ENCODE results near the gene POLR1F. TPM values are rescaled to one million over a fixed set of nuclear protein-coding genes. Genes with fewer than 3 reads are reported as not detected.

Gene POLR1F
- total RNA-seq, 1 experiment from 2014 or later: 22.3 TPM

GRCh38 chr7:19648791-19649190, 60.0 kb downstream of the POLR1F start:
- CTCF ChIA-PET: no interaction called here
- POLR2A ChIA-PET: interaction anchor here (0.6 kb wide), 1 partner anchor 505 kb away, joined by 3 read pairs; no protein-coding TSS in a partner anchor
- H3K4me1 Mint-ChIP-seq: no peaks in the 10 kb centered on the region
- peaks cover 27% of the 10 kb centered on the region for H3K9me3 Mint-ChIP-seq
- no peak for TF ChIP-seq ZNF416 (CRISPR knock-in tag; IDR thresholded peaks at IDR 0.05)
- no peak for TF ChIP-seq ZNF138 (CRISPR knock-in tag; conservative IDR thresholded peaks at IDR 0.05)
- TF ChIP-seq ARID4B (CRISPR knock-in tag; IDR thresholded peaks at IDR 0.05; ENCODE audit: borderline replicate concordance): no peak
- TF ChIP-seq MLX (CRISPR knock-in tag; IDR thresholded peaks at IDR 0.05): no peak
- no peak for TF ChIP-seq GRHL2 (CRISPR knock-in tag; IDR thresholded peaks at IDR 0.05; ENCODE audit: insufficient replicate concordance, severe bottlenecking)
- TF ChIP-seq JAZF1 (CRISPR knock-in tag; IDR thresholded peaks at IDR 0.05): no peak
- no peak for TF ChIP-seq JUN (CRISPR knock-in tag; IDR thresholded peaks at IDR 0.05)
- no peak for TF ChIP-seq SP1 (CRISPR knock-in tag; conservative IDR thresholded peaks at IDR 0.05)
- TF ChIP-seq ATF2 (CRISPR knock-in tag; IDR thresholded peaks at IDR 0.05; ENCODE audit: borderline replicate concordance, low read depth): no peak
- TF ChIP-seq, protein P1, sequence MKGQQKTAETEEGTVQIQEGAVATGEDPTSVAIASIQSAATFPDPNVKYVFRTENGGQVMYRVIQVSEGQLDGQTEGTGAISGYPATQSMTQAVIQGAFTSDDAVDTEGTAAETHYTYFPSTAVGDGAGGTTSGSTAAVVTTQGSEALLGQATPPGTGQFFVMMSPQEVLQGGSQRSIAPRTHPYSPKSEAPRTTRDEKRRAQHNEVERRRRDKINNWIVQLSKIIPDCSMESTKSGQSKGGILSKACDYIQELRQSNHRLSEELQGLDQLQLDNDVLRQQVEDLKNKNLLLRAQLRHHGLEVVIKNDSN (CRISPR knock-in tag; IDR thresholded peaks at IDR 0.05): no peak
- TF ChIP-seq, protein P2, sequence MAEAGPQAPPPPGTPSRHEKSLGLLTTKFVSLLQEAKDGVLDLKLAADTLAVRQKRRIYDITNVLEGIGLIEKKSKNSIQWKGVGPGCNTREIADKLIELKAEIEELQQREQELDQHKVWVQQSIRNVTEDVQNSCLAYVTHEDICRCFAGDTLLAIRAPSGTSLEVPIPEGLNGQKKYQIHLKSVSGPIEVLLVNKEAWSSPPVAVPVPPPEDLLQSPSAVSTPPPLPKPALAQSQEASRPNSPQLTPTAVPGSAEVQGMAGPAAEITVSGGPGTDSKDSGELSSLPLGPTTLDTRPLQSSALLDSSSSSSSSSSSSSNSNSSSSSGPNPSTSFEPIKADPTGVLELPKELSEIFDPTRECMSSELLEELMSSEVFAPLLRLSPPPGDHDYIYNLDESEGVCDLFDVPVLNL (CRISPR knock-in tag; IDR thresholded peaks at IDR 0.05; ENCODE audit: borderline replicate concordance, low read depth): no peak
- TF ChIP-seq, protein P3, sequence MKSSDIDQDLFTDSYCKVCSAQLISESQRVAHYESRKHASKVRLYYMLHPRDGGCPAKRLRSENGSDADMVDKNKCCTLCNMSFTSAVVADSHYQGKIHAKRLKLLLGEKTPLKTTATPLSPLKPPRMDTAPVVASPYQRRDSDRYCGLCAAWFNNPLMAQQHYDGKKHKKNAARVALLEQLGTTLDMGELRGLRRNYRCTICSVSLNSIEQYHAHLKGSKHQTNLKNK (CRISPR knock-in tag; IDR thresholded peaks at IDR 0.05): no peak
- TF ChIP-seq, protein P4, sequence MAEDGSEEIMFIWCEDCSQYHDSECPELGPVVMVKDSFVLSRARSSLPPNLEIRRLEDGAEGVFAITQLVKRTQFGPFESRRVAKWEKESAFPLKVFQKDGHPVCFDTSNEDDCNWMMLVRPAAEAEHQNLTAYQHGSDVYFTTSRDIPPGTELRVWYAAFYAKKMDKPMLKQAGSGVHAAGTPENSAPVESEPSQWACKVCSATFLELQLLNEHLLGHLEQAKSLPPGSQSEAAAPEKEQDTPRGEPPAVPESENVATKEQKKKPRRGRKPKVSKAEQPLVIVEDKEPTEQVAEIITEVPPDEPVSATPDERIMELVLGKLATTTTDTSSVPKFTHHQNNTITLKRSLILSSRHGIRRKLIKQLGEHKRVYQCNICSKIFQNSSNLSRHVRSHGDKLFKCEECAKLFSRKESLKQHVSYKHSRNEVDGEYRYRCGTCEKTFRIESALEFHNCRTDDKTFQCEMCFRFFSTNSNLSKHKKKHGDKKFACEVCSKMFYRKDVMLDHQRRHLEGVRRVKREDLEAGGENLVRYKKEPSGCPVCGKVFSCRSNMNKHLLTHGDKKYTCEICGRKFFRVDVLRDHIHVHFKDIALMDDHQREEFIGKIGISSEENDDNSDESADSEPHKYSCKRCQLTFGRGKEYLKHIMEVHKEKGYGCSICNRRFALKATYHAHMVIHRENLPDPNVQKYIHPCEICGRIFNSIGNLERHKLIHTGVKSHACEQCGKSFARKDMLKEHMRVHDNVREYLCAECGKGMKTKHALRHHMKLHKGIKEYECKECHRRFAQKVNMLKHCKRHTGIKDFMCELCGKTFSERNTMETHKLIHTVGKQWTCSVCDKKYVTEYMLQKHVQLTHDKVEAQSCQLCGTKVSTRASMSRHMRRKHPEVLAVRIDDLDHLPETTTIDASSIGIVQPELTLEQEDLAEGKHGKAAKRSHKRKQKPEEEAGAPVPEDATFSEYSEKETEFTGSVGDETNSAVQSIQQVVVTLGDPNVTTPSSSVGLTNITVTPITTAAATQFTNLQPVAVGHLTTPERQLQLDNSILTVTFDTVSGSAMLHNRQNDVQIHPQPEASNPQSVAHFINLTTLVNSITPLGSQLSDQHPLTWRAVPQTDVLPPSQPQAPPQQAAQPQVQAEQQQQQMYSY (CRISPR knock-in tag; IDR thresholded peaks at IDR 0.05): no peak
- TF ChIP-seq, protein P5, sequence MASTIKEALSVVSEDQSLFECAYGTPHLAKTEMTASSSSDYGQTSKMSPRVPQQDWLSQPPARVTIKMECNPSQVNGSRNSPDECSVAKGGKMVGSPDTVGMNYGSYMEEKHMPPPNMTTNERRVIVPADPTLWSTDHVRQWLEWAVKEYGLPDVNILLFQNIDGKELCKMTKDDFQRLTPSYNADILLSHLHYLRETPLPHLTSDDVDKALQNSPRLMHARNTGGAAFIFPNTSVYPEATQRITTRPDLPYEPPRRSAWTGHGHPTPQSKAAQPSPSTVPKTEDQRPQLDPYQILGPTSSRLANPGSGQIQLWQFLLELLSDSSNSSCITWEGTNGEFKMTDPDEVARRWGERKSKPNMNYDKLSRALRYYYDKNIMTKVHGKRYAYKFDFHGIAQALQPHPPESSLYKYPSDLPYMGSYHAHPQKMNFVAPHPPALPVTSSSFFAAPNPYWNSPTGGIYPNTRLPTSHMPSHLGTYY (CRISPR knock-in tag; IDR thresholded peaks at IDR 0.05): no peak
- TF ChIP-seq ZNF317 (CRISPR knock-in tag; IDR thresholded peaks at IDR 0.05; ENCODE audit: borderline replicate concordance, low read depth): no peak
- TF ChIP-seq CDX4 (CRISPR knock-in tag; IDR thresholded peaks at IDR 0.05; ENCODE audit: borderline replicate concordance): no peak
- no peak overlapping the region for H3K4me3 Mint-ChIP-seq
- ATAC-seq (no peak), DNase-seq (ENCODE audit: low spot score) (no peak)
- peaks cover 5% of the 10 kb centered on the region; the same call in 1 of the 2 replicates for H3K36me3 Mint-ChIP-seq
- no peak overlapping the region for H3K27ac Mint-ChIP-seq
- H3K27me3 Mint-ChIP-seq (ENCODE audit: low read depth): 0 out of 2 replicates have a peak, but pooled peaks cover 4% of the 10 kb centered on the region

All from WTC11 (cell line).